Nephron progenitor cell (in vitro differentiated cells): ENCODE measurements around the gene ABCC4.
A peak's percentile ranks its signal among the peaks of the same experiment; 100 is the strongest.

Experiments
- DNase-seq: peaks from one replicate; pipeline ENCODE4 v3.0.0; 2021
- H3K27ac Mint-ChIP-seq: 2 replicates; pipeline ENCODE4 v1.8.0; 2021; ENCODE audit warnings: mild to moderate bottlenecking, moderate library complexity, mixed read lengths
- H3K27me3 Mint-ChIP-seq: 2 replicates; pipeline ENCODE4 v1.8.0; 2021; ENCODE audit warnings: mild to moderate bottlenecking, low read depth, mixed read lengths; ENCODE audit not compliant: poor library complexity
- H3K36me3 Mint-ChIP-seq: 2 replicates; pipeline ENCODE4 v1.8.0; 2021; ENCODE audit warnings: low read depth, mixed read lengths
- H3K4me1 Mint-ChIP-seq: 2 replicates; pipeline ENCODE4 v1.8.0; 2021; ENCODE audit warnings: mixed read lengths
- H3K4me3 Mint-ChIP-seq: 2 replicates; pipeline ENCODE4 v1.8.0; 2021; ENCODE audit warnings: mild to moderate bottlenecking, moderate library complexity, mixed read lengths
- H3K9me3 Mint-ChIP-seq: 2 replicates; pipeline ENCODE4 v1.8.0; 2021; ENCODE audit warnings: mild to moderate bottlenecking, moderate library complexity, mixed read lengths
- TF ChIP-seq, protein P1 (sequence below): fragments of 200-600 bp; sonication (generic); IDR thresholded peaks from 2 replicates; pipeline ENCODE4 v1.5.0; 2021; ENCODE audit warnings: antibody characterized with exemption

ABCC4 gene, protein sequence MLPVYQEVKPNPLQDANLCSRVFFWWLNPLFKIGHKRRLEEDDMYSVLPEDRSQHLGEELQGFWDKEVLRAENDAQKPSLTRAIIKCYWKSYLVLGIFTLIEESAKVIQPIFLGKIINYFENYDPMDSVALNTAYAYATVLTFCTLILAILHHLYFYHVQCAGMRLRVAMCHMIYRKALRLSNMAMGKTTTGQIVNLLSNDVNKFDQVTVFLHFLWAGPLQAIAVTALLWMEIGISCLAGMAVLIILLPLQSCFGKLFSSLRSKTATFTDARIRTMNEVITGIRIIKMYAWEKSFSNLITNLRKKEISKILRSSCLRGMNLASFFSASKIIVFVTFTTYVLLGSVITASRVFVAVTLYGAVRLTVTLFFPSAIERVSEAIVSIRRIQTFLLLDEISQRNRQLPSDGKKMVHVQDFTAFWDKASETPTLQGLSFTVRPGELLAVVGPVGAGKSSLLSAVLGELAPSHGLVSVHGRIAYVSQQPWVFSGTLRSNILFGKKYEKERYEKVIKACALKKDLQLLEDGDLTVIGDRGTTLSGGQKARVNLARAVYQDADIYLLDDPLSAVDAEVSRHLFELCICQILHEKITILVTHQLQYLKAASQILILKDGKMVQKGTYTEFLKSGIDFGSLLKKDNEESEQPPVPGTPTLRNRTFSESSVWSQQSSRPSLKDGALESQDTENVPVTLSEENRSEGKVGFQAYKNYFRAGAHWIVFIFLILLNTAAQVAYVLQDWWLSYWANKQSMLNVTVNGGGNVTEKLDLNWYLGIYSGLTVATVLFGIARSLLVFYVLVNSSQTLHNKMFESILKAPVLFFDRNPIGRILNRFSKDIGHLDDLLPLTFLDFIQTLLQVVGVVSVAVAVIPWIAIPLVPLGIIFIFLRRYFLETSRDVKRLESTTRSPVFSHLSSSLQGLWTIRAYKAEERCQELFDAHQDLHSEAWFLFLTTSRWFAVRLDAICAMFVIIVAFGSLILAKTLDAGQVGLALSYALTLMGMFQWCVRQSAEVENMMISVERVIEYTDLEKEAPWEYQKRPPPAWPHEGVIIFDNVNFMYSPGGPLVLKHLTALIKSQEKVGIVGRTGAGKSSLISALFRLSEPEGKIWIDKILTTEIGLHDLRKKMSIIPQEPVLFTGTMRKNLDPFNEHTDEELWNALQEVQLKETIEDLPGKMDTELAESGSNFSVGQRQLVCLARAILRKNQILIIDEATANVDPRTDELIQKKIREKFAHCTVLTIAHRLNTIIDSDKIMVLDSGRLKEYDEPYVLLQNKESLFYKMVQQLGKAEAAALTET (N-terminal part only)

DNA sequence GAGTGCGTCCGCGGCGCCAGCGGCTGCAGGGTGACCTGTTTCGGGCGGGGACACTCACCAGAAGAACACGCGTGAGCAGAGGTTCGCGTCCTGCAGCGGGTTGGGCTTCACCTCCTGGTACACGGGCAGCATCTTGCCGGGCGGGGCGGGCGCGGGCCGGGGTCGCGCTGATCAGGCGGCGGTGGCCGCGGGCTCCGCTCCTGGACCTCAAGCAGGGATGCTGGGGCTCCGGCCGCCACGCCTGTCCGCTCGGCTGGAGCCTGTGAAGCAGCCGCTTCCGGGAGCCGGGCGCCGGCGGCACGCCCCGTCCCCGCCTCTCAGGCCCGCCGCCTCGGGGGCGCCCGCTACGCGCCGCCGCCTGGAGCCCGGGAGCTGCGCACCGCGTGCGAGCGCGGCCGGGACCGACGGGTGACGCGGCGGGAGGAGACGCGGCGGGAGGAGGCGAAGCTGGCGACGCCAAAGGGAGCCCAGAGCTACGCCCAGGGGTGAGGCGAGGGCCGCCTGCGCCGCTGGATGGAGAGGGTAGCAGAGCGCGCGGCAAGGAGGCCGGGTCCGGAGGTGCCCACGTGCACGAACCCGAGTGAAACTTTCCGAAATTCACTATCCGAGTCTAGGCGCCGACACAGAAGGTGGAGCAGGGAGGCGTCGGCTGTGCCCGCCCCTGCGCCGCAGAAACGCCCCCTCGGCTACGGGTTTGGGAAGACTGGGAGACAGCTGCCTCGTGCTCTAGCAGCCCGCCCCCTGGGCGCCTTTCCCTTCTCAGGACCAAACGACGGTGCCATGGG lies at the start of gene ABCC4:
TSS of gene ABCC4 (minus strand) at position 269 of the 785 bp plus-strand sequence. CDS start at position 132, 137 bp downstream.
- Mint-ChIP-seq H3K36me3 (peaks cover 7% of the 10 kb centered on the region), H3K4me3 (peak within 1 kb of the TSS; percentile 87), H3K9me3 (peaks cover 5% of the 10 kb centered on the region), H3K27ac (no peak within 1 kb of the TSS), H3K4me1 (peaks cover 46% of the 10 kb centered on the region), H3K27me3 (peaks cover 22% of the 10 kb centered on the region)
- TF ChIP-seq, protein P1, sequence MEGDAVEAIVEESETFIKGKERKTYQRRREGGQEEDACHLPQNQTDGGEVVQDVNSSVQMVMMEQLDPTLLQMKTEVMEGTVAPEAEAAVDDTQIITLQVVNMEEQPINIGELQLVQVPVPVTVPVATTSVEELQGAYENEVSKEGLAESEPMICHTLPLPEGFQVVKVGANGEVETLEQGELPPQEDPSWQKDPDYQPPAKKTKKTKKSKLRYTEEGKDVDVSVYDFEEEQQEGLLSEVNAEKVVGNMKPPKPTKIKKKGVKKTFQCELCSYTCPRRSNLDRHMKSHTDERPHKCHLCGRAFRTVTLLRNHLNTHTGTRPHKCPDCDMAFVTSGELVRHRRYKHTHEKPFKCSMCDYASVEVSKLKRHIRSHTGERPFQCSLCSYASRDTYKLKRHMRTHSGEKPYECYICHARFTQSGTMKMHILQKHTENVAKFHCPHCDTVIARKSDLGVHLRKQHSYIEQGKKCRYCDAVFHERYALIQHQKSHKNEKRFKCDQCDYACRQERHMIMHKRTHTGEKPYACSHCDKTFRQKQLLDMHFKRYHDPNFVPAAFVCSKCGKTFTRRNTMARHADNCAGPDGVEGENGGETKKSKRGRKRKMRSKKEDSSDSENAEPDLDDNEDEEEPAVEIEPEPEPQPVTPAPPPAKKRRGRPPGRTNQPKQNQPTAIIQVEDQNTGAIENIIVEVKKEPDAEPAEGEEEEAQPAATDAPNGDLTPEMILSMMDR: no peak
- peak; percentile 78 for DNase-seq

DNA sequence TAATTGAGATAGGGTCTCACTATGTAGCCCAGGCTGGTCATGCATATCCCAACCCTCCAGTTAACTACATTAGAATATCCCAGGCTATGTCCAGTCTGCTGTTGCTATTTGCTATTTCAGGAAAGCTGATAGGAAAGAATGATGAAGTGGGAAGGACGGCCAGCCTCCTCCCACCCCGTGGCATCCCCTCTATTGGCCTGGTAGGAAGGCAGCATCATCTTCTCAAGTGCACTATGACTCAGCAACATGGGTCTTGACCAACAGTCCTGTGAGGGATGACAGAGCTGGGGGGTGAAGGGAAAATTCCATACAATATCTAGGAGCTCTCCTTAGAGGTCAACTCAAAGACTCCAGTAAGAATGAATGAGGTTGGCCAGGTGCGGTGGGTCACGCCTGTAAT lies 48.0 kb upstream of the ABCC4 start:
- Mint-ChIP-seq H3K27ac (no peak overlapping the region), H3K27me3 (peaks cover 15% of the 10 kb centered on the region), H3K36me3 (no peaks in the 10 kb centered on the region), H3K9me3 (peaks cover 11% of the 10 kb centered on the region), H3K4me3 (no peak overlapping the region), H3K4me1 (no peaks in the 10 kb centered on the region)
- TF ChIP-seq, protein P1: no peak
- DNase-seq: no peak

DNA sequence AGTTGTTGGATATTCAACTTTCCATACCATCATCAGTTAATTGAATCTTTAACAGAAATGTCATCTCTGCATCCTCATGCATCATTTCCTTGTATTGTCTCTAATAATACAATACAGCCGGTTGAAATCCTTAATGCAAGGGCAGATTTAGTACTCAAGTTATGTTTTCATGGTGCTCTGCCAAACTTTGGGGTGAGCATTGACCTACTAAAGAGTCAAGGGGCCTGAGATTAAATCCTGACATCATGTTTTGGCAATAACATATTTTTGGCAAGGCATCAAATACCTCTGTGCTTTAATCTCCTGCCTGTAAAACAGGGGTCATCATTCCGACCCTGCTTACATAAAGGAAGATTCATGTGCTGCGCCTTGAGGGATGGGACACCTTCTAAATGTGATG lies 42.7 kb upstream of the ABCC4 start:
- DNase-seq: no peak
- Mint-ChIP-seq H3K27me3 (peaks cover 6% of the 10 kb centered on the region), H3K4me3 (no peak overlapping the region), H3K4me1 (no peaks in the 10 kb centered on the region), H3K36me3 (no peaks in the 10 kb centered on the region), H3K9me3 (no peaks in the 10 kb centered on the region), H3K27ac (no peak overlapping the region)
- TF ChIP-seq, protein P1: no peak

DNA sequence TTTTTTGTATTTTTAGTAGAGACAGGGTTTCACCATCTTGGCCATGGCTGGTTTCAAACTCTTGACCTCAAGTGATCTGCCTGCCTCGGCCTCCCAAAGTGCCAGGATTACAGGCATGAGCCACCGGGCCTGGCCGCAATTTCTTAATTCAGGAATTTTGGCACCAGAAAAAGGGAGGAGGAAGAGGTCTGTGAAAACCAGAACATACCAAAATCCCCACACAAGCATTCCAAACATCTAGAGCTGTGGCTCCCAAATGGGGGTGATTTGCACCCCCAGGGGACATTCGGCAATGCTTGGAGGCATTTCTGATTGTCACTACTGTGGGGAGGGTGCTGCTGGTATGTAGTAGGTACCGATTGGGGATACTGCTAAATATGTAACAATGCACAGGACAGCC lies 40.2 kb upstream of the ABCC4 start:
- TF ChIP-seq, protein P1: no peak
- H3K27me3 Mint-ChIP-seq: peaks cover 6% of the 10 kb centered on the region
- H3K27ac Mint-ChIP-seq: no peak overlapping the region
- peaks cover 10% of the 10 kb centered on the region for H3K4me1 Mint-ChIP-seq
- H3K9me3 Mint-ChIP-seq: no peaks in the 10 kb centered on the region
- no peak overlapping the region for H3K4me3 Mint-ChIP-seq
- no peaks in the 10 kb centered on the region for H3K36me3 Mint-ChIP-seq
- DNase-seq: no peak

DNA sequence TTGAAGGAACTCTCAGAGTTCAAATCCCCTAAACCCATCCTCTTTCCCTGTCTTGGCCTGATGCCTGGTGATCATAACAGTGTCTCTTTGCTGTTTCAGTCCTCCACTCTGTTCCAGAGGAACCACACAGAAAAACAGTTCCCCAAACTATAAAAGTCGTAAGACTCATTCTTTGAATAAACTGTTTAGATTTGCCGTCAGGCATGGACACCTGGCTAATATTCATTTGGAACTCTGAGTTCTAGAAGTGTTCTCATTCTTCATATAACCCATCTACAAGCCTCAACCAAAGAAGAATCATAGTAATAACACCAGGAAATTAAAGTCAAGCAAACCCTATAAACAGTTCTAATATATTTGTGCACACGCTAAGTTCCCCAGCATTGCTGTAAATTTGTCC lies 37.7 kb upstream of the ABCC4 start:
- Mint-ChIP-seq H3K36me3 (no peaks in the 10 kb centered on the region), H3K27ac (peak overlapping the region; percentile 24), H3K27me3 (no peaks in the 10 kb centered on the region), H3K4me3 (no peak overlapping the region), H3K9me3 (no peaks in the 10 kb centered on the region), H3K4me1 (peaks cover 10% of the 10 kb centered on the region)
- TF ChIP-seq, protein P1: no peak
- no peak for DNase-seq
